NT2/D1 (cell line): Measurements from ENCODE around the gene ACP2.

Experiments
- DNase-seq: peaks from one replicate; pipeline ENCODE4 v3.0.0-alpha.2; 2011; ENCODE audit warnings: low read depth, low spot score
- H3K27me3 ChIP-seq: 2 replicates; pipeline ENCODE4 v1.6.0; 2011; ENCODE audit warnings: mild to moderate bottlenecking; ENCODE audit not compliant: insufficient read length, insufficient read depth
- H3K36me3 ChIP-seq: 2 replicates; pipeline ENCODE4 v1.6.1; 2011; ENCODE audit warnings: mild to moderate bottlenecking, low read length, mixed read lengths; ENCODE audit not compliant: insufficient read depth, insufficient read length
- H3K4me1 ChIP-seq: 2 replicates; pipeline ENCODE4 v1.5.1; 2011; ENCODE audit not compliant: insufficient read depth, insufficient read length
- H3K4me3 ChIP-seq: 2 replicates; pipeline ENCODE4 v1.5.1; 2011; ENCODE audit warnings: low read depth; ENCODE audit not compliant: insufficient read length
- H3K9ac ChIP-seq: 2 replicates; pipeline ENCODE4 v1.6.0; 2011; ENCODE audit warnings: low read depth; ENCODE audit not compliant: insufficient read length
- H3K9me3 ChIP-seq: 2 replicates; pipeline ENCODE4 v1.5.1; 2011; ENCODE audit warnings: mild to moderate bottlenecking, low read length; ENCODE audit not compliant: insufficient read depth
- SUZ12 ChIP-seq: IDR thresholded peaks from 2 replicates; pipeline ENCODE4 v1.6.1; 2011; ENCODE audit not compliant: insufficient read length, insufficient read depth; ENCODE audit errors: extremely low read depth
- YY1 ChIP-seq: IDR thresholded peaks from 2 replicates; pipeline ENCODE4 v1.6.1; 2011; ENCODE audit not compliant: insufficient read length, insufficient read depth
- ZNF274 ChIP-seq: IDR thresholded peaks from 2 replicates; pipeline ENCODE4 v1.6.1; 2011; ENCODE audit warnings: mild to moderate bottlenecking, low read depth, low read length

The ACP2 gene

DNA sequence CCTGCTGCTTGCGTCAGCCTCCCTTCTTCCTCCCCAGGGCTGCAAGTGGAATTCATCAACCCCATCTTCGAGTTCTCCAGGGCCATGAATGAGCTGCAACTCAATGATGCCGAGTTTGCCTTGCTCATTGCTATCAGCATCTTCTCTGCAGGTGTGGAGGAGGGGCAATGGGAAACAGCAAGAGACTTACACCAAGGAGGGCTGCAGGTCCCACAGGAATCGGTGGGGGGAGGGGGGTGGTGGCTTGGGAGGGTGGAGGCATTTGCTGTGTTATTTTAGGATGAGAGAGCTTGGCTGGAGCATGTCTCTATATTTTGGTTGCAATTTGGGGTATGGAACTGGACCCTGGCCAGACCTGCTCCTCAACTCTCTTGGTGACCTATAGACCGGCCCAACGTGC, 19.3 kb upstream of the ACP2 start:
- no peaks in the 10 kb centered on the region for H3K27me3 ChIP-seq
- no peak for DNase-seq
- H3K9ac ChIP-seq = peak overlapping the region; percentile 68
- peaks cover 7% of the 10 kb centered on the region for H3K36me3 ChIP-seq
- H3K9me3 ChIP-seq = no peaks in the 10 kb centered on the region
- no peak overlapping the region for H3K4me3 ChIP-seq
- peaks cover 16% of the 10 kb centered on the region for H3K4me1 ChIP-seq
- no peak for TF ChIP-seq ZNF274
- no peak for TF ChIP-seq SUZ12
- TF ChIP-seq YY1 = no peak

DNA sequence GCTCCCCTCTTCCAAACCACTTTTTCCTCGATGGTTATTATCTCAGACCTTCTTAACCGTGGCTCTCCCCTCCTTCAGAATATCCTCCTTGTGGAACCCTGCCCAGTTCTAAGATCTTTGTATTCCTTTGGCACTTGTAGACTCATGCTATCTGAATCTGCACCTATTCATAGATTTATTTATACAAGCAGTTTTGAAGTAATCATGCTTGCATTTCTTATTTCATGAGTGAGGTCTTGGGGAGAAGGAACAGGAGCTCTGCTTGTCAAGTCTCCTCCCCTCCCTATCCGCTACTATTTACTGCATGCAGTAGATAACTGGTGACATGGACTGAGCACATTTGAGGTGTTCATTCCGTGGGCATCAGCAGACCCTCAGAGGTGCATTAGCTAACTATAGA, 15.9 kb upstream of the ACP2 start:
- no peak for TF ChIP-seq SUZ12
- TF ChIP-seq ZNF274 = no peak
- no peak for TF ChIP-seq YY1
- peaks cover 13% of the 10 kb centered on the region for H3K4me1 ChIP-seq
- no peak for DNase-seq

DNA sequence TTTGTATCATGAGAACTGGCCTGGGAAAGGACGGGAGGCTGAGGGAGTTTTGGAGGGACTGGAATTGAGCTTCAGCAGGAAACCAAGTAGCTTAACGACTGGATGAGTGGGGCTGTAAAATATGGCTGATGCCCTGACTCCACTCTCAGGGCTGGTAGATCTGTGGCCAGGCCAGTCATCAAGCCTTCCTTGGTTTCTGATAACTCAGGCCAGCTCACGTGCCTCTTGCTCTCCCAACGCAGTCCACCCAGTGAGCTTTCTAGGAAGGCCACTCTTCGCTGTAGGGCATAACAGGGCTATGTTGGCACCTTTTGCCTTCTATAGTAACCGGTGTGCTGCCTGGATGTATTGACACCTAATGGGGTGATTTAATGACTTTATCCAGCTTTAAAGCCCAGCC, 15.5 kb upstream of the ACP2 start:
- DNase-seq = no peak
- no peak overlapping the region for H3K4me3 ChIP-seq
- H3K9me3 ChIP-seq = no peaks in the 10 kb centered on the region
- peaks cover 16% of the 10 kb centered on the region for H3K4me1 ChIP-seq
- peaks cover 26% of the 10 kb centered on the region for H3K36me3 ChIP-seq
- TF ChIP-seq SUZ12 (no peak), YY1 (no peak), ZNF274 (no peak)
- no peak overlapping the region for H3K9ac ChIP-seq
- H3K27me3 ChIP-seq = no peaks in the 10 kb centered on the region

More for the DNA sequence above, 15.9 kb upstream of the ACP2 start:
- no peak overlapping the region for H3K4me3 ChIP-seq
- H3K9ac ChIP-seq = no peak overlapping the region
- H3K36me3 ChIP-seq = peaks cover 26% of the 10 kb centered on the region
- no peaks in the 10 kb centered on the region for H3K27me3 ChIP-seq
- H3K9me3 ChIP-seq = no peaks in the 10 kb centered on the region

DNA sequence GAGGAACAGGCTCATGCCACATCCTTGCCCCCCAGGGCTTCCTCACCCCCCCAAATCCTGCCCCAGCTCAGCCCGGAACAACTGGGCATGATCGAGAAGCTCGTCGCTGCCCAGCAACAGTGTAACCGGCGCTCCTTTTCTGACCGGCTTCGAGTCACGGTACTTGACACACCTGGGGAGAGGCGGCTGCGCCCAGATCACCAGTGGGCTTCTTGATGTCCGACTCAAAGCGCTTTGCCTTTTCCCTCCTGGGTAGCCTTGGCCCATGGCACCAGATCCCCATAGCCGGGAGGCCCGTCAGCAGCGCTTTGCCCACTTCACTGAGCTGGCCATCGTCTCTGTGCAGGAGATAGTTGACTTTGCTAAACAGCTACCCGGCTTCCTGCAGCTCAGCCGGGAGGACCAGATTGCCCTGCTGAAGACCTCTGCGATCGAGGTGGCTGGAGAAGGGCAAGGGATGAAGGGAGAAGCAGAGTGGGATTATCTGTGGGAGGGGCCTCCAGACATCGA, 12.7 kb upstream of the ACP2 start:
- peaks cover 16% of the 10 kb centered on the region for H3K4me1 ChIP-seq
- DNase-seq = no peak
- H3K9ac ChIP-seq = no peak overlapping the region
- no peak overlapping the region for H3K4me3 ChIP-seq
- no peaks in the 10 kb centered on the region for H3K27me3 ChIP-seq
- TF ChIP-seq SUZ12 = no peak
- no peak for TF ChIP-seq ZNF274
- peaks cover 27% of the 10 kb centered on the region for H3K36me3 ChIP-seq
- H3K9me3 ChIP-seq = no peaks in the 10 kb centered on the region

DNA sequence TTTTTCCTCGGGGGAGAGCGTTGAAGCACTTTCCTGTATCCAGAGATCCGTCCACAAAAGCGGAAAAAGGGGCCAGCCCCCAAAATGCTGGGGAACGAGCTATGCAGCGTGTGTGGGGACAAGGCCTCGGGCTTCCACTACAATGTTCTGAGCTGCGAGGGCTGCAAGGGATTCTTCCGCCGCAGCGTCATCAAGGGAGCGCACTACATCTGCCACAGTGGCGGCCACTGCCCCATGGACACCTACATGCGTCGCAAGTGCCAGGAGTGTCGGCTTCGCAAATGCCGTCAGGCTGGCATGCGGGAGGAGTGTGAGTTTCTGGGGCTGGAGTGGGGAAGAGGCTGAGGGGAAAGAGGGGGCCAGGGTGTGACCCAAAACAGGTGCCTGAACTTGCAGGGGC, 11.8 kb upstream of the ACP2 start:
- TF ChIP-seq YY1 = no peak
- TF ChIP-seq SUZ12 = no peak
- no peak for TF ChIP-seq ZNF274
- Histone ChIP-seq H3K9ac (no peak overlapping the region), H3K9me3 (no peaks in the 10 kb centered on the region), H3K27me3 (no peaks in the 10 kb centered on the region), H3K36me3 (peaks cover 25% of the 10 kb centered on the region), H3K4me3 (no peak overlapping the region), H3K4me1 (peaks cover 16% of the 10 kb centered on the region)
- DNase-seq = no peak

DNA sequence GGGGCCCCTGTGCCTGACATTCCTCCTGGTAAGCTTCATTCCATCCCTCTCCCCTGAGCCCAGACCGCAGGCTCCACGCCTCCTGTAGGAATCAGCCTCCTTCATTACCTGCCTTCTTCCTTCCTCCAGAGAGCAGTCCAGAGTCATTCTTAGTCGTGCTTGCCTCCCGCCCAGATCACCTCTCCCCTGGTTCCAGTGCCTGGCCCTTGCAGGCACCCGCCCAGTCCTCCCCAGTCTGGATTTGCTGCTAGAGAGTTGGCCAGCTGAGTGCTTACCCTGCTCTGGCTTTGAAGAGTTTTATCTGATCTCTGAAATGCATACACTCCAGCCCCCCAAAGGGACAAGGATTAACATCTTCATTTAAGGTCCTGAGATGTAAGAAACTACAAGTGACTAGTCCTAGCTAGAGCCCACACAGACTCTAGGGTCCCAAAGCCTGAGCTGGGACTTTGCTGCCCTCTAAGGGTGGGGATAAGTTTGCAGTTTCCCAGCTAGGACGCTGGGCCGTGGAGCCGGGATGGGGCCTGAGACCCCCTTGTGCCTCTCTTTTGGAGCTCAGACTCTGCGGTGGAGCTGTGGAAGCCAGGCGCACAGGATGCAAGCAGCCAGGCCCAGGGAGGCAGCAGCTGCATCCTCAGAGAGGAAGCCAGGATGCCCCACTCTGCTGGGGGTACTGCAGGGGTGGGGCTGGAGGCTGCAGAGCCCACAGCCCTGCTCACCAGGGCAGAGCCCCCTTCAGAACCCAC, 10.8 kb upstream of the ACP2 start:
- Histone ChIP-seq H3K9me3 (no peaks in the 10 kb centered on the region), H3K36me3 (peaks cover 30% of the 10 kb centered on the region), H3K9ac (peak overlapping the region; percentile 78), H3K27me3 (no peaks in the 10 kb centered on the region), H3K4me1 (peaks cover 17% of the 10 kb centered on the region), H3K4me3 (no peak overlapping the region)
- DNase-seq = no peak
- no peak for TF ChIP-seq YY1
- TF ChIP-seq ZNF274 = no peak
- no peak for TF ChIP-seq SUZ12

DNA sequence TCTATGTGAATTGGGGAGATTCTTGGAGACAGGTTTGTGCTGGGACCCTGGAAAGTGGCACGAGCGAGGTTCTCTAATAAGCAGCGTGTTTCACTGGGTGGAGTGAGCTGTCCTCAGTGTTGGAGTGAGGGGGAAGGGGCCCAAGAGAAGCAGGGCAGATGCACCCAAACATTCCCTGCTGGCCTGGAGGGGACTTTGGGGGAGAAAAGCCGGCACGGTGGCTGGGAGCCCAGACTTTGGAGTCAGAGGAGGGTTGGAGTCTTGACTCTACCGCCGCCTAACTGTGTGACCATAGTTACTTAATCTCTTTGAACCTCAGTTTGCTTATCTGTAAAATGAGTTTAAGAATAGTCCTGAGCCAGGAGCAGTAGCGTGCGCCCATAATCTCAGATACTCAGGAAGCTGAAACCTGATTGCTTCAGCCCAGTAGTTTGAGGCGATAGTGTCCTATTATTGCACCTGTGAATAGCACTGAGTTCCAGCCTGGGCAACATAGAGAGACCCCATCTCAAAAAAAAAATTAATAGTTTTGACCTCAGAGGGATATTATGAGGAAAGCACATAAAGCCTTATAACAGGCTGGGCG, 9.8 kb upstream of the ACP2 start:
- no peaks in the 10 kb centered on the region for H3K27me3 ChIP-seq
- peak overlapping the region; percentile 23 for H3K4me3 ChIP-seq
- peaks cover 36% of the 10 kb centered on the region for H3K36me3 ChIP-seq
- peak overlapping the region; percentile 68 for H3K9ac ChIP-seq
- DNase-seq = no peak
- peaks cover 24% of the 10 kb centered on the region for H3K4me1 ChIP-seq
- H3K9me3 ChIP-seq = no peaks in the 10 kb centered on the region
- no peak for TF ChIP-seq SUZ12
- TF ChIP-seq YY1 = no peak
- TF ChIP-seq ZNF274 = no peak
